Measurements from ENCODE around the gene MTHFR.
"Not testable (repeated sequence)": the region's sequence is repeated elsewhere in the genome, so short reads cannot be mapped to it uniquely, and the experiment has no call there.

The MTHFR gene

DNA sequence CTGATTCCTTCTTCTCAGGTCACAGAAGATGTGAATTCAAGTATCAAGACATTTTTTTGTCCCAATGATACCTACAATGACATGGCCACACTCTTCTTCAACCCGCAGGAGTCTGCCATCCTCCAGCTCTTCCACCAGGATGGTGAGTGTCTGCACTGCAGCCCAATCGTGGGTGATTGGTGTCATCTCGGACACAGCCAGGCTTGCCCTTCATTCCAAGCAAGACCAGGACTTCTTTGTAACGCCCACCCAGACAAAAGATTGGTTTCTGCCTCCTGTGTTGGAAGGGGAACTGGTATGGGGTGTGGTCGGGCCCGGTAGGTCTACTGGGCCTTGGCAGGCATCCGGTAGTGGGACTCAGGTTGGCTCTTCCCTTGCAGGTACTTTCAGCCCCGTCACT is 27.7 kb upstream of the MTHFR start:
- DNase-seq (ENCODE audit: low spot score) = no peak

DNA sequence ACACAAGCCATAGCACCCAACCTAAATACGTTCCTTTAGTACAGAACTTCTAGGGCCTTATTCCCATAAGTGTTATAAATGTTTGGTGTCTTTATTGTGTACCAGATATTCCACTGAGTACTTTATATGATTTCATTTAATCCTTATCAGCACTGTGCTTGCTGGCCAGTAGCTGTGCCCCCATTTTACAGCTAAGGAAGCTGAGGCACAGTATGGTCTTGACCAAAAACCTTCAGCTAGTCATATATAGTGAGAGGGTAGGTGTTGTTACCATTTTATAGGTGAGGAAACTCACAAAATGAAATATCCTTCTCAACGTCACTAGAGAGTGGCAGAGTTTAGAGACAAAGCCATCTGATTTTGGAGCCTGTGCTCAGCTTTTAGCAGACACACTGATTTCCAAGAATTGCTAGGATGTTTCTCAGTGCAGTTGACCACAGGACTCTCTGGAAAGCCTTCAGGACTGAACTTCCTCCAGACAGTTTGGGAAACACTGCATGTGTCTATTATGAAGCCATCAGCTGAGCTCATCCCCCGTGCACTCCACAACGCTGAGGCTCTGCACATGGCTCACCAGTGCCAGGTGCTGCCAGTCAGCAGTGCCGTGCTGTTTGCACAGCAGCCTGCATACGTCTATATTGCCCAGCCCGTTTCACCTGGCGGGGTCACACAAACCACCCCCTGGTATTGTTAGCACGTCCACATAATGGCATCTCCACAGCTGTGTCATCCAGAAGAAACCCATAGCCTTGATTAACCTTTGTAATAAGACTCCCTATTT is 26.4 kb upstream of the MTHFR start:
- no peak for DNase-seq (ENCODE audit: low spot score)

DNA sequence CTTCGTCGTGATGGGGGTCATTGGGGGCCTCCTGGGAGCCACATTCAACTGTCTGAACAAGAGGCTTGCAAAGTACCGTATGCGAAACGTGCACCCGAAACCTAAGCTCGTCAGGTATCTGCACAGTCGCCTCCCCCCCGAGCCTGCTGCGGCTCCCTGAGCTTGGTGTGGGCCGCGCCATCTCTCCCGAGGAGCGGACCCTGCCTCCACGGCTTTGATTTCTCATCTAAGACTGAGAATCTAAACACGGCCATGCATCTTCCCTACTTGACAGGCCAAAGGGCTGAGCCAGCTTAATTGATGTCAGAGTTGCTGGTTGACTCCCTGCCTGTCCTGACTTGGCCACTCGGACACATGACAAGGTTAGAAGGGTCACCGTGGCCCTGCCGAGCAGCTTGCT is 22.7 kb upstream of the MTHFR start:
- no peak for DNase-seq (ENCODE audit: low spot score)

DNA sequence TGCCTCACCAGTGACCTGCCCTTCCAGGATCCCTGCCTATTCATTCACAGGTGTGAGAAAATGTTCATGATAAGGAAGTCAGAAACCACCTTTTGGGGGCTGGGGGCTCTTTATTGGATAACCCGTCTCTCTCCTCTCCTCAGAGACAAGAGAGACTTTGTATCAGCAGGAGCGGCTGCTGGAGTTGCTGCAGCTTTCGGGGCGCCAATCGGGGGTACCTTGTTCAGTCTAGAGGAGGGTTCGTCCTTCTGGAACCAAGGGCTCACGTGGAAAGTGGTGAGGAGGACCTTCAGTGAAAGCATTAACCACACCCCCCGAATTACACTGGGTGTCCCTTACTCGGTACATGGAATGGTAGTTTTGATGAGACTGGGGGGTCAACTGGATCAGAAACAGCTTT is 21.2 kb upstream of the MTHFR start:
- no peak for DNase-seq (ENCODE audit: low spot score)

DNA sequence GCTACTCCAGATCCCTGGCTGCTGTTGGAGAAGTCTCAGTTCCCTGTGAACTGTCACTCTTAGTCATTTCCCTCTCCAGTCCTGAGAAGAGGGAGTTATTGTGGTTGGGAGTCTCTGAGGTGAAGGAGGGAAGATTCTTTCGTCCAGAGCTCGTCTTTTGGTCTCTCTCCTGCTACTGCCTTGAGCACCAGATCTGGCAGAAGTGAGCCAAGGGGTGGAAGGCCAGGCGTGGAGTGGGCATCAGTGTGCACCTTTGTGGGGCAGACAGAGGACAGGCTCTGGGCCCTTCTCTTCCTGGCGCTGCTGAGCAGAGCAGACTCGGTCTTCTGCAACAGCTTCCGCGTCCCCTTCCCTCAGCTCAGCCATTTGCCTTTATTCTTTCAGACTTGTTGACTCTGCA is 19.4 kb upstream of the MTHFR start:
- DNase-seq (ENCODE audit: low spot score) = no peak

DNA sequence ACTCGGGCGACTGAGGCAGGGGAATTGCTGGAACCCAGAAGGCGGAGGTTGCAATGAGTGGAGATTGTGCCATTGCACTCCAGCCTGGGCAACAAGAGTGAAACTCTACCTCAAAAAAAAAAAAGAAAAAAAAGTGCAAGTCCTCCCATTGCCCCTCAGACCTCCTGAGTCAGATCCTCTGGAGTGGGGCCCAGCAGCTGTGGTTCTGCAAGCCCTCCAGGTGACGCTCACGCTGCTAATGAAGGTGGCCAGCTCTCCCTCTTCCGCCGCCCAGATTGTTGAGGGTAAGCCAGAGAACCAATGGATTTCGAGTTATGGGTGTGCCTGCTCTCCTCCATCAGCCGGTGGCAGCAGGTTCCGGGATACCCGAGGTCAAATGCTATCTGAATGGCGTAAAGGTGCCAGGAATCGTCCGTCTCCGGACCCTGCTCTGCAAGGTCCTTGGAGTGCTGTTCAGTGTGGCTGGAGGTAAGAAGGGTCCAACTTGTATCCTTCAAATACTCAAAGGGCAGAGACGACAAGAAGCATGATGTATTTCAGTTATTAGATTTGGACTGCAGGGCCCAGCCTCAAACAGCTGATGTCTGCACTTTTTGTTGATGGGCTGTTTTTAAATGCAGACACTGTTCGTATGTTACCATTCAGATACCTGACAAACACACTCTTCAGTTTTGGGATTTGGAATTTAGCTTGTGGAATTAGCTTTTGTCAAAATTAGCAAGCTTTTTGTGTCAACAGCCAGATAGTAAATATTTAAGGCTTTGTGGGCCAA is 17.8 kb upstream of the MTHFR start:
- DNase-seq (ENCODE audit: low spot score) = no peak

DNA sequence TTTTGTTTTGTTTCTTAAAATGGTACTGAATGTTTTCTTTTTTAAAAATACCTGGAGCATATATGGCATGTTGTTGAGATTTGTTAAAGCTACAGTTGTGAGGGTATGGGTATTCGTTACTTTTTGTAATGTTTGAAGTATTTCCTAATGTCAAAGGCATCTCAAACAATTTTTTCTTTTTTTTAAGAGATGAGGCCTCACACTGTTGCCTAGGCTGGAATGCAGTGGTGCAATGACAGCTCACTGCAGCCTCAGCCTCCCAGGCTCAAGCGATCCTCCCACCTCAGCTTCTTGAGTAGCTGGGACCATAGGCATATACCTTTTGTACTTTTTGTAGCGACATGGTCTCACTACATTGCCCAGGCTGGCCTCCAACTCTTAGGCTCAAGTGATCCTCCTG is 16.3 kb upstream of the MTHFR start:
- DNase-seq (ENCODE audit: low spot score) = no peak

DNA sequence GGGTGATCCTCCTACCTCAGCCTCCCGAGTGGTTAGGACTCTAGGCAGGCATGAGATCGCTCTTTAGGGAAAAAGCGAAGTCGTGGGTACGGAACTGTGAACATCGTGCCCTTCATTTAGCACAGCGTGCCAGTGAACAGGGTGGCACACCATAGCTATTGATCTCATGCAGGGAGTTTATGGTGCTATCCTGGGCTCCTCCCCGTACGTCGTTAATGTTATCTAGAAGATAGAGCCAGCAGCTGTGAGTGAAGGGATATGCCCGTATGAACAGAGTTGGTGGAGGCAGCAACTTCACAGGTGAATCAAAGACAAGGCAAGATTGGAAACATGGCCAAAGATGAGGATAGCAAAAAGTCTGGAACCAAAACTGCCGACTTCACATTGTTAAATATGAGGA is 11.4 kb upstream of the MTHFR start:
- DNase-seq (ENCODE audit: low spot score) = no peak

DNA sequence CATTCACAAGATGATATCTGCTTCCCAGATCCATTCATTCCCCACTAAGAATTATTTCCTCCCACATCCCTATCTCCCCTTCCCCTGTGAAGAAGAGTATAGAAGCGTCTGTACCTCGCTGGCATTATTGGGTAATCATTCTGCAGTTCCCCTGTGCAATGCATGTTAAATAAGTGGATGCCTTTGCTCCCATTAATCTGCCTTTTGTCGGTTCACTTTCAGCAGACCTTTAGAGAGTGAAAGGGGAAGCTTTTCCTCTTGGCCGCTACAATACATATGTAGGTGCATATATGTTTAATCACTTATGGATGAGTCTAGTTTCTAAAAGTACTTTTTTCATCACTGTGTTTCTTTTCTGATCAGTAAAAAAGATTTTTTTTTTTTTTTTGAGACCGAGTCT is 7.3 kb upstream of the MTHFR start:
- DNase-seq (ENCODE audit: low spot score) = no peak

DNA sequence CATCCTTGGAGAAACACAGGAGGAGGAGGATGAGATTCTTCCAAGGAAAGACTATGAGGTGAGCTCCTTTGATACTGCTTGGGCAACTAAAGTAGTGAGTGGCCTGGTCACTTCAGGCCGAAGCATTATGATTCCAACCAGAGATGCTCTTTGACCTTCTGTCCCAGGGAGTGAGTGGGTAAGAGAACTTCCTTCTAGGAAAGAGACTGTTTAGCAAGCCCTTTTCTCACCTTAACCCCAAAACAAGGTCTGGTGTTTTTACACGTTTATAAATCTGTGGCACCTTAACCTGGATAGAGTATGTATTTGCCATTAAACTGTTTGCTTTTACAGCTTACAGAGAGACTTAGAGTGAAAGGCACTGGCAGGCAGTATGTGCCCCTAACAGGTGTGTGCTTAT is 1.4 kb upstream of the MTHFR start:
- no peak for DNase-seq (ENCODE audit: low spot score)

DNA sequence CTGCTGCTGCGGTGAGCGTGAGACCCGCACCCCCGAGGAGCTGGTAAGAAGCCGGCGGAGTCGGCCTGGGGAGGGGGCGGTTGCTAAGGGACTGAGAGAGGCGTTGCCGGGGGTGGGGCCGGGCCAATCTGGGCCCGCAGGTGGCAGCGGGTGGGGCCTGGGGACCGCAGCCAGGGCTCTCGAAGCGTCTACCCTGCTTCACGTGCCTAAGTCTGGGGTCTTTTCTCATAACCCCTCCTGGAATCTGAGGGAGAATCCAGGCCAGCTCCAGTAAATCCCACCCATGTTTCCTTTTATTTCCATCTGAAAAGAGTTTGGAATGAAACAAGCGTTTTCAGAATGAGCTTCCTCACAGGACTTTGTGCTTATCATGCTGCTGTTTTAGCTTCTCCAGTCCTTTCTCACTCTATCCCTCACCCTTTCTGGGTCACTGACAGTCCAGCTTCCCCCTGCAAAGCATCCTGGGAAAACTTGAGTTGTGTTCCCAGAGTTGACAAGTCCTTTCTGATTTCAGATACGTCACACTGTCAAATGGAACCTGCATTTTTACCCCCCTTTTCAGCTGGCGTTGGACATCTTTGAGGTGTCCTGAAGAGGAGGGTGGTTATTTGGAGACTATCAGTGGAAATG is 658 bp upstream of the MTHFR start:
- no peak for DNase-seq (ENCODE audit: low spot score)

DNA sequence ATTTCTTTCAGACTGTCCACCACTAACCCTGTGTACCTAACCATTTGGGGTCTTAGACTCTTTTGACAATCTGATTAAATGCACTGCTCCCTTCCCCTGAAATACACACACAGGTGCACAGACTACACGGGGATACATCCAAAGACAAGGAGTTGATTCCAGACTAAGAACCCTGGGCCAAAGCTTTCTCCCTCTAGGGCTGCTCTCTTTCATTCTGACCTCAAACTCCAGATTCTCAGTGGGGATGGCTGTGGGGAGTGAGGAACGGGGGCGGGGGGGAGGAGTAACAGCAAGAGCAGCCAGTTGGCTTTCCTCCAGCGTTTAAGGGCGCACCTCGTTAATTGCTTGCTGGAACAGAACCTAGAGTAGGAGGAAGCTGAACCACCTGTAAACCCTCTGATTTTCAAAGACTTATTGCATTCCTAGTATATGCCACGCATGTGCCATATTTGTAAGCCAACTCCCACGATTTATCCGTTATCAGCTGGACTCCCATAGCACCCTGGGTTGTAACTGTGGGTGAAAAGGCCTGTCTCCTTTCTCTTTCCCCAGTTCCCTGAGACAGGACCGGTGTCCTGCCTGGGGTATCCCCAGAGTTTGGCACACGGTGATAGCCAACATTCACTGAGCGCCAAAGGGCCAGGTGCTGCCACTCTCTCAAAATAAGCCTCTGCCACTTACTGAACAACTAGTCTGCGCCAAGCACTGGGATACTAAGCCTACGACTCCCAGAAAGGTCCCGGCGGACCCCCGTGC is 920 bp downstream of the MTHFR start:
- DNase-seq (ENCODE audit: low spot score) = no peak

DNA sequence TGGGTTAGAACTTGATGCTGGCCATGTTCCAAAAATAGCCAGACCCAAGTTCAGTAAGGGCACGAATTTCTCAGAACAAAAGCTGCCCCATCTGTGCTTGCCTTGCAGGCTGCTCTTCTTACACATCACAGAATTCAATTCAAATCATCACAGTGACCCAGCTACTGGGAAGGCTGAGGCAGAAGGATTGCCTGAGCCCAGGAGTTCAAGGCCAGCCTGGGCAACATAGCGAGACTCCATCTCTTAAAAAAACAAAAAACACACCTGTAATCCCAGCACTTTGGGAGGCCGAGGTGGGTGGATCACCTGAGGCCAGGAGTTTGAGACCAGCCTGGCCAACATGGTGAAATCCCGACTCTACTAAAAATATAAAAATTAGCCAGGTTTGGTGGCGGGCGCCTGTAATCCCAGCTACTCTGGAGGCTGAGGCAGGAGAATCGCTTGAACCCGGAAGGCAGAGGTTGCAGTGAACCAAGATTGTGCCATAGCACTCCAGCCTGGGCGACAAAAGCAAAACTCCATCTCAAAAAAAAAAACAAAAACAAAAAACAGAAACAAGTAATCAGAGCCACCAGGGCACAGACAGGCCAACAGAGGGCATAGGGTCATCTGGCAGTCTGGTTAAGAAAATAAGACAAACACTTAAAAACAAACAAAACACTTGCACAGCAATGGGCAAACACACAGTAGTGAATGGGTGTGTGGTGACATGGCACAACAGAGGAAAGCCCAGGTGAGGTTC is 1.7 kb downstream of the MTHFR start:
- DNase-seq (ENCODE audit: low spot score) = not testable (repeated sequence)

DNA sequence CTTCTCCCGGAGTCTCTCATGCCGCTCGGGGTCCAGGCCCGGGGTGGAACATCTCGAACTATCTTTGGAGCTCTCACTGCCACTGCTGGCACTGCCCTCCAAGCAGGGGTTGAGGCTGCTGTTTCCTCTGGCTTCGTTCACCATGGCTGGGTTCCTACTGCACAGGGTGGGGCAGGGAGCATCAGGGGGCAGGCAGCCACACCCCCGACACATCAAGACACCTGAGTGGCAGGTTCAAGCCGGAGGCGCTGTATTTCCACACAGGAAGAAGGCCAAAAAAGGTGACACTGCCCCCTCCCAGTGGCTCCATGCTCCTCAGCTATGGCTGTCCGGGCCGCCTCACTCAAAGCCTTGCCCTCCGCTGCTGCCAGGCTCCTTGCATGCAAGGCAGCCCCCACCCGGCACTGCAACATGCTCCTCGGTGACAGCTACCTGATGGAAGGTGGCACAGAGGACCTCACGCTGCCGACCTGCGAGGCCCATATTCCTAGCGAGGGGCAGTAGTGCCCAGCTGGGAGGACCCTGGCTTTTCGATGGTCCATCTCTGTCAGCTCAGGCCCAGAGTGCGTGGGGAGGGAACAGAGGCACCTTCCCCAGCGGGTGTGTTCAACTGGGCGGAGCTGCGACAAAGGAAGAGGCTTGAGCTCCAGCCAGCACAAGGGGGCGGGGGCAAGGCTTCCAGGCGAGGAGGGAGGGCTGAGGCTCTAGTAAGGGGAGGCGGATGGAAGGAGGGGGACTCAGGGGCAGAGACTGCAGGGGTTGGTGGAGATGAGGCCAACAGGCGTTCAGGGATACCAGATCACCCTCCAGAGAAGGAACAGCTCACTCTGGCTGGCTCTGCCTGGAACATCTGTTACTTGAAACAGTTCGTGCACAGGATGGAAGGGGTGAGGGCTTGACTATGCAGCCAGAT is 2.5 kb downstream of the MTHFR start:
- no peak for DNase-seq (ENCODE audit: low spot score)

DNA sequence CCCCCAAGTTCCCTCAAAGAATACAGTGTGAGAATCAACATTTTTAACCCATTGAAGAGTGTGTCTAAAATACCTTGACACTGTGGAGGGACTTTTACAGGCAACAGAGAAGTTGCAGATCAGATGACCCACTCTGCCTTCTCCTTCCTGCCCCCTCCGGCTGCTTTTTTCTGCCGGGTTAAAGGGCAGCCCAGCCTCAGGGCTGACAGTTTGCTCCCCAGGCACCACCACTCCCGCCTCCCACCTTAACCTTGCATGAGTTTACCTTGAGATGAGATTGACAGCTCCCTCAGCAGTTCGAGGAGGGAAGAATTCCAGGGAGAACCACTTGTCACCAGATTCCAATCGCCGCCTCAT is 3.2 kb downstream of the MTHFR start:
- no peak for DNase-seq (ENCODE audit: low spot score)

DNA sequence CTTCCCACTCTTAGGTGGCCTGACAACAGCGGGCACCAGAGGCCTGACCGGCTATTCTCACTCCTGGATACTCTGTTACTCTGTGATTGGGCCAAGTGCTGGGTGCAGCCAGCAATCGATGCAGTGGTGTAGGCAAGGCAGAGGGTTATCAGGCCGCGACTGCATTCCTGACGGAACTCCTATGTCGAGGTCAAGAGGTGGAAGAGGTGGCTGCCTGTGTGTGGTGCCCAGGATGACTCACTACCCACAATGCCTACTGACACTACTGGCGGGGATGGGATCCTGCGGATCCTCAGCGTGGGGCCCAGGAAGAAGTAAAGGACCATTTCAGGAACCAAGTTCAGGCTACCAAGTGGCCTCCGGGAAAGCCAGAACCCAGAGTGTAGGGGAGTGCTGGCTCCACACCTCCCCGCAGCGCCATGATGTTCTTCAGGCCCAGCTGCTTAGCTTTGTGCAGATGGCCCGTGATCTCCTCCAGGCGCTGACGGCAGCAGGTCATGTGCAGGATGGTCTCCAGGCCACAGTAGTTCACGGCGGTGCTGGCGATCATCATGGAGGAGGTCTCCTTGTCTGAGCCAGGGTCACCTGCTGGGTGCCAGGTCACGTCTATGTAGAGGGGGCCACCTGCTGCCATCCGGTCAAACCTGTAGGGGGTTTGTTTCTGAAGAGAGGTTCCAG is 4.9 kb downstream of the MTHFR start:
- DNase-seq (ENCODE audit: low spot score) = no peak

DNA sequence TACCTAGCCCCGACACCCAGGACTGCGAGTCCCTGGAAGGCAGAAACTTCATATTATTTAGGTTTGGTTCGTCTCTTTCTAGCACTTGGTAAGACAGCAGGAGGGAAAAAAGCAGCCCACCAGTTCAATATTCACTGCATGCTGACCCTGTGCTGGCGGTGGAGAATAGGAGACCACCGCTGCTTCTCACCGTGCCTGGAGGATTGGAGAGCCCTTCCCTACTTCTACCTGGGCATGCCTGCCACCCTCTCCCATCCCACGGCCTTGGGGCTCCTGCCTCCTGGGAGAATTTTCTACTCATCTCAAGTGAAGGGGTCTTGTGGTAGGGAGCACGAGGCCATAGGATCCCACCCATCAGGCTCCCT is 5.4 kb downstream of the MTHFR start:
- no peak for DNase-seq (ENCODE audit: low spot score)

DNA sequence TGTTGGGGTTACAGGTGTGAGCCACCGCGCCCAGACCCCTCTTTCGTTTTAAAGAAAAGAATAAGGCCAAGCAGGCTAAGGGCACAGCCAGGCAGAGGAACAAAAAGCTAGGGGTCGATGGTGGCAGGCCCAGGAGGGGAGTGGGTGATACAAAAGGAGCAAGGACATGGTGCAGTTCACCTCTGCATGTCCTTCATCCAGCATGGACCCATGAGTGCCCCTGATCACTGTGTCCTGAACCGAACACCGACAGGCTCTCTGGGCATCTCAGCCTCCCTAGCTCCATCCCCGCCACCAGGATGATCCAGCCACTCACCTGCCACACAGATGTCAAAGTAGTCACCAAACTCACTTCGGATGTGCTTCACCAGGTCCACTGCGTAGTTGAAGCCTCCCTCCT is 5.9 kb downstream of the MTHFR start:
- DNase-seq (ENCODE audit: low spot score) = no peak

DNA sequence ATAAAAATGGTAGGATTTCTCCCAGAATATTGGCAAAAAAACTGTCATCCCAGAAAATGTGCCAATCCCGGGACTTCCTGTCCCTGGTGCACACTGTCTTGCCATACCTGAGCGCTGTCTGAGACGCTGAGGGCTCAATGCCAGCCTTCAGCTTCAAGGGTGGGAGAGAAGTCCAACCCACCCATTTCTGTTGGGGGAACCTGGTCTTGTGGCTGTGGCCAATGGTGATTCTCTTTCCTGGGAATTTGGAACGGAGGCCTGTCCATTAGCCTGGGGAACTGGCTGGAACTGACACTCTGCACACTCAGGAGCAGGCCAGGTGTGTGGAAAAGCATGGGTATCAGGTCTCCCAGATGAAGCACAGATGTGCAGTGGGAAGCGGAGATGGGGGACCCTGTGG is 6.7 kb downstream of the MTHFR start:
- DNase-seq (ENCODE audit: low spot score) = no peak

DNA sequence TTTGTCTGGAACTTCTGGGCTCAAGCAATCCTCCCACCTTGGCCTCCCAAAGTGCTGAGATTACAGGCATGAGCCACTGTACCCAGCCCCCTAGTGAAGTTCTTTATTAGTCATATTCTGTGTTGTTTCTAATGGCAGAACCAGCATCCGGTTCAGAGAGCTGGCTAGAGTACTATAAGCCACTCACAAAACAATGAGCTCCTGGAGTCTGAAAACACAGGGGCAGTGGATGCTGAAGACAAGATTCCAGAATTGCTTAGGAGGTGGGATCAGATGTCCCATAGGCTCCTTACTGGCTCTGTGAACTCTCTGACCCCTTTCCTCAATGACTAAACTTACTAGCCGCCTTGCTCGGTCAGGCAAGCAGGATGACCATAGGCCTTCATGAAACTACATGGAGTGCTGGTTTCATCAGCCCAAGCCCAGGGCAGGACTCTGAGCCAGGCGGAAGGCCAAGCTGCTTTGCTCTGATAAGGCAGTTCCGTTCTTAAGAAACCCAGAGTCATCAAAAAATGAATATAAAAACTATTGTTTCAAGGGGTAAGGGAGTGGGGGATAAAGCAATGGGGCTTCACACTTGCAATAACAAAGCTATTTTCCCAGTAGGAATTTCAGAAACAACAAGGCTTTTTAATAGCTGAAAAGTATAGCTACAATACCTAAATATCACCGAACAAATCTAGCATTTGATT is 8.1 kb downstream of the MTHFR start:
- no peak for DNase-seq (ENCODE audit: low spot score)

Data from HuH-7 (cell line).